ENCODE measurements around the gene NNT. TPM values are rescaled to one million over a fixed set of nuclear protein-coding genes. Genes with fewer than 3 reads are reported as not detected.

Gene NNT
- total and polyA plus RNA-seq, 2 of the 8 experiments (the other 6 are each of a cell fraction or from before 2014, with no cell fraction given) = 11.0 to 22.2 TPM

GRCh38 chr5:43560128-43560527, 42.9 kb upstream of the NNT start:
- no peak overlapping the region for H4K5ac ChIP-seq (ENCODE audit: insufficient read length, low read depth, low read length)
- H2BK20ac ChIP-seq (ENCODE audit: low read length) = no peak overlapping the region
- no peak overlapping the region for H3K56ac ChIP-seq (replicated peaks; ENCODE audit: insufficient read length, low read depth, low read length)
- H3K23ac ChIP-seq (ENCODE audit: insufficient read length) = no peak overlapping the region
- no peak overlapping the region for H2AK5ac ChIP-seq (ENCODE audit: low read depth, low read length)
- H3K27ac ChIP-seq (ENCODE audit: low read depth, low read length) = no peak overlapping the region
- H2BK12ac ChIP-seq (ENCODE audit: low read depth, low read length) = no peak overlapping the region
- H3K9me3 ChIP-seq (ENCODE audit: insufficient read depth in 2 of 2, low read depth in 1 of 2, low read length in 1 of 2) = no peaks in the 10 kb centered on the region
- H3K14ac ChIP-seq (ENCODE audit: insufficient read length) = no peak overlapping the region
- WGBS, 2 experiments (ENCODE audit: extremely low coverage in 1 of 2, insufficient coverage in 1 of 2, insufficient read length in 1 of 2, insufficient replicate concordance in 2 of 2, low coverage in 1 of 2, low lambda C conversion rate in 2 of 2, missing lambda C conversion rate in 1 of 2) = 75% methylated on average over 2 of the region's 2 CpGs; no CpG with 5 or more reads in 1 of the 2 experiments
- H3K4ac ChIP-seq (replicated peaks; ENCODE audit: insufficient read length, low read depth, low read length) = no peak overlapping the region
- peaks cover 0 to 10% of the 10 kb centered on the region in 2 experiments; a peak in 3 of 4 replicates for H3K79me2 ChIP-seq (ENCODE audit: control insufficient read depth in 1 of 2, insufficient read depth in 2 of 2, low read length in 2 of 2)
- no peak overlapping the region for H2BK120ac ChIP-seq (replicated peaks; ENCODE audit: low read depth, low read length)
- no peaks in the 10 kb centered on the region; the same call in 1 of the 2 replicates for H3K23me2 ChIP-seq (ENCODE audit: low read depth, low read length)
- H3K18ac ChIP-seq (ENCODE audit: extremely low read depth, low read length) = no peak overlapping the region
- H4K8ac ChIP-seq (ENCODE audit: extremely low read depth, insufficient read depth, low read length) = no peak overlapping the region
- CTCF ChIA-PET (ENCODE audit: partially characterized antibody) = interaction anchor here (0.8 to 1.6 kb wide), 2 partner anchors 31 to 52 kb away, joined by 3 to 4 read pairs; no protein-coding TSS in a partner anchor
- no peak overlapping the region; a peak in 2 of 7 replicates for H3K9ac ChIP-seq (replicated peaks in 1 of 4; ENCODE audit: extremely low read depth in 1 of 4, low read depth in 3 of 4, low read length in 3 of 4)
- peaks cover 0 to 3% (median 0%) of the 10 kb centered on the region in 4 experiments; a peak in 1 of 8 replicates for H3K36me3 ChIP-seq (ENCODE audit: control insufficient read depth in 2 of 4, insufficient read depth in 4 of 4, low read length in 3 of 4)
- H3K4me2 ChIP-seq (ENCODE audit: insufficient read depth in 1 of 2, low read depth in 2 of 2, low read length in 2 of 2) = no peak overlapping the region
- no peaks in the 10 kb centered on the region for H3K27me3 ChIP-seq (replicated peaks in 1 of 4; ENCODE audit: control insufficient read depth in 3 of 4, extremely low read depth in 1 of 4, insufficient read depth in 3 of 4, low read length in 3 of 4)
- no peaks in the 10 kb centered on the region for H3K79me1 ChIP-seq (ENCODE audit: low read depth, low read length)
- no peak overlapping the region for H3K4me3 ChIP-seq (ENCODE audit: extremely low read depth in 1 of 4, insufficient read depth in 2 of 4, low read depth in 3 of 4, low read length in 4 of 4)
- no peak overlapping the region for H2BK5ac ChIP-seq (ENCODE audit: low read depth, low read length)
- peaks cover 0 to 2% (median 0%) of the 10 kb centered on the region in 4 experiments; a peak in 1 of 7 replicates for H3K4me1 ChIP-seq (replicated peaks in 1 of 4; ENCODE audit: control insufficient read depth in 3 of 4, insufficient read depth in 4 of 4, low read length in 3 of 4)
- FAIRE-seq (no peak), DNase-seq (ENCODE audit: low read depth in 1 of 2, low spot score in 2 of 2) (no peak)
- no peak overlapping the region for H2BK15ac ChIP-seq (ENCODE audit: low read length)
- no peaks in the 10 kb centered on the region for H4K20me1 ChIP-seq (replicated peaks in 1 of 2; ENCODE audit: control insufficient read depth in 1 of 2, insufficient read depth in 2 of 2, low read length in 2 of 2)
- H2AFZ ChIP-seq (ENCODE audit: low read length) = peak overlapping the region; percentile 88
- POLR2A ChIA-PET (ENCODE audit: partially characterized antibody) = interaction anchor here (1.0 to 2.0 kb wide), 4 partner anchors 12 to 76 kb away, joined by 3 to 9 read pairs (median 4); partner anchors contain the start of genes C5orf34, NNT and TMEM267
- H4K91ac ChIP-seq (replicated peaks; ENCODE audit: insufficient read length, low read length) = no peak overlapping the region
- TF ChIP-seq SIN3A (conservative IDR thresholded peaks at IDR 0.05 in 1 of 2, IDR thresholded peaks at IDR 0.05 in 1 of 2; ENCODE audit: low read depth in 1 of 2, low read length in 2 of 2) = no peak
- TF ChIP-seq ATF3 (IDR thresholded peaks at IDR 0.05; ENCODE audit: insufficient read depth, low read depth, low read length) = no peak
- no peak for TF ChIP-seq CHD1 (IDR thresholded peaks at IDR 0.05; ENCODE audit: low read depth, low read length)
- no peak for TF ChIP-seq KDM1A (IDR thresholded peaks at IDR 0.05; ENCODE audit: borderline replicate concordance, low read length)
- TF ChIP-seq HDAC2 (IDR thresholded peaks at IDR 0.05; ENCODE audit: borderline replicate concordance in 1 of 2, low read depth in 2 of 2, low read length in 2 of 2) = no peak
- no peak for TF ChIP-seq TAF1 (IDR thresholded peaks at IDR 0.05; ENCODE audit: low read depth, low read length)
- no peak for TF ChIP-seq CBX5 (IDR thresholded peaks at IDR 0.05; ENCODE audit: low read depth, low read length)
- TF ChIP-seq BACH1 (IDR thresholded peaks at IDR 0.05; ENCODE audit: low read length) = no peak
- no peak for TF ChIP-seq YY1 (IDR thresholded peaks at IDR 0.05; ENCODE audit: low read depth, low read length)
- no peak for TF ChIP-seq USF2 (IDR thresholded peaks at IDR 0.05; ENCODE audit: low read length)
- no peak for TF ChIP-seq CEBPB (IDR thresholded peaks at IDR 0.05; ENCODE audit: low read depth, low read length)
- no peak for TF ChIP-seq SIRT6 (IDR thresholded peaks at IDR 0.05; ENCODE audit: low read length)
- TF ChIP-seq JUND (IDR thresholded peaks at IDR 0.05; ENCODE audit: low read length) = no peak
